Mesenchymal stem cell (in vitro differentiated cells and primary cell): Measurements from ENCODE around the gene STC2.

ENCODE experiments used
- DNase-seq: peaks from one replicate; pipeline ENCODE4 v3.0.0-alpha.2; 2013
- H2AFZ ChIP-seq: one replicate; pipeline ENCODE4 v1.6.1; 2013; ENCODE audit warnings: low read depth, mild to moderate bottlenecking, control low read depth, inconsistent platforms, low read length, moderate library complexity
- H2AK5ac ChIP-seq: 2 replicates; pipeline ENCODE4 v1.6.1; 2013; ENCODE audit warnings: low read length, moderate library complexity, mild to moderate bottlenecking, inconsistent platforms; ENCODE audit not compliant: severe bottlenecking
- H2BK120ac ChIP-seq: one replicate; pipeline ENCODE4 v1.6.1; 2013; ENCODE audit warnings: low read depth, mild to moderate bottlenecking, inconsistent platforms, low read length, moderate library complexity
- H2BK12ac ChIP-seq, 2 experiments: one replicate each; pipeline ENCODE4 v1.6.1; 2013; ENCODE audit warnings: inconsistent platforms in 2 of 2, low read length in 2 of 2, mild to moderate bottlenecking in 2 of 2, moderate library complexity in 2 of 2, control low read depth in 1 of 2
- H2BK15ac ChIP-seq: one replicate; pipeline ENCODE4 v1.6.1; 2013; ENCODE audit warnings: mild to moderate bottlenecking, low read depth, inconsistent platforms; ENCODE audit not compliant: poor library complexity, severe bottlenecking
- H2BK5ac ChIP-seq: 2 replicates; pipeline ENCODE4 v1.6.1; 2013; ENCODE audit warnings: low read depth, mild to moderate bottlenecking, low read length, control low read depth, inconsistent platforms; ENCODE audit not compliant: poor library complexity, severe bottlenecking
- H3K14ac ChIP-seq, 2 experiments: one replicate each; pipeline ENCODE4 v1.6.1; 2013; ENCODE audit warnings: inconsistent platforms in 2 of 2, low read length in 2 of 2, control low read depth in 1 of 2, mild to moderate bottlenecking in 1 of 2, moderate library complexity in 1 of 2
- H3K18ac ChIP-seq, 2 experiments: one replicate each; pipeline ENCODE4 v1.6.1; 2013; ENCODE audit warnings: inconsistent platforms in 2 of 2, low read length in 2 of 2, control low read depth in 1 of 2, low read depth in 1 of 2, mild to moderate bottlenecking in 1 of 2
- H3K23ac ChIP-seq, 2 experiments: one replicate each; pipeline ENCODE4 v1.6.1; 2013; ENCODE audit warnings: inconsistent platforms in 2 of 2, low read length in 2 of 2, mild to moderate bottlenecking in 2 of 2, moderate library complexity in 2 of 2, control low read depth in 1 of 2
- H3K27ac ChIP-seq: 2 replicates; pipeline ENCODE4 v1.5.1; 2013; ENCODE audit warnings: mild to moderate bottlenecking, moderate library complexity, low read length, control low read depth, inconsistent platforms; ENCODE audit not compliant: poor library complexity, severe bottlenecking
- H3K27me3 ChIP-seq, 2 experiments: 2 replicates each; pipeline versions ENCODE4 v1.6.1 to v1.7.0; 2013; ENCODE audit warnings: low read length in 2 of 2, mild to moderate bottlenecking in 2 of 2, moderate library complexity in 2 of 2, control low read depth in 1 of 2, inconsistent platforms in 1 of 2; ENCODE audit not compliant: control insufficient read depth in 1 of 2, insufficient read depth in 1 of 2
- H3K36me3 ChIP-seq, 2 experiments: 2 replicates each; pipeline versions ENCODE4 v1.6.1 to v1.7.0; 2013; ENCODE audit warnings: low read length in 2 of 2, control low read depth in 1 of 2, inconsistent platforms in 1 of 2, low read depth in 1 of 2, mild to moderate bottlenecking in 1 of 2; ENCODE audit not compliant: insufficient read depth in 2 of 2, control insufficient read depth in 1 of 2
- H3K4ac ChIP-seq, 2 experiments: one replicate each; pipeline ENCODE4 v1.6.1; 2013; ENCODE audit warnings: inconsistent platforms in 2 of 2, low read length in 2 of 2, mild to moderate bottlenecking in 2 of 2, moderate library complexity in 2 of 2, control low read depth in 1 of 2, low read depth in 1 of 2
- H3K4me1 ChIP-seq: 2 replicates; pipeline ENCODE4 v1.6.1; 2013; ENCODE audit warnings: low read depth, low read length, control low read depth; ENCODE audit not compliant: control insufficient read depth, insufficient read depth
- H3K4me2 ChIP-seq: 2 replicates; pipeline ENCODE4 v1.6.1; 2013; ENCODE audit warnings: low read length, mild to moderate bottlenecking, inconsistent platforms; ENCODE audit not compliant: poor library complexity, severe bottlenecking
- H3K4me3 ChIP-seq, 2 experiments: 2 replicates each; pipeline versions ENCODE4 v1.5.1 to v1.7.0; 2013; ENCODE audit warnings: low read length in 2 of 2, mild to moderate bottlenecking in 2 of 2, control low read depth in 1 of 2, low read depth in 1 of 2; ENCODE audit not compliant: insufficient read depth in 1 of 2
- H3K79me1 ChIP-seq: replicated peaks from 2 replicates; pipeline ENCODE4 v1.6.1; 2013; ENCODE audit warnings: mild to moderate bottlenecking, control low read depth, low read length, inconsistent platforms; ENCODE audit not compliant: poor library complexity, severe bottlenecking
- H3K9ac ChIP-seq: 2 replicates; pipeline ENCODE4 v1.7.0; 2013; ENCODE audit warnings: mild to moderate bottlenecking, low read length, moderate library complexity
- H3K9me3 ChIP-seq: 2 replicates; pipeline ENCODE4 v1.7.0; 2013; ENCODE audit warnings: mild to moderate bottlenecking, low read length; ENCODE audit not compliant: control insufficient read depth
- H4K8ac ChIP-seq: one replicate; pipeline ENCODE4 v1.6.1; 2013; ENCODE audit warnings: inconsistent platforms, mild to moderate bottlenecking, low read length, moderate library complexity
- H4K91ac ChIP-seq: one replicate; pipeline ENCODE4 v1.6.1; 2013; ENCODE audit warnings: mild to moderate bottlenecking, low read length, inconsistent platforms
- WGBS: methylation state at CpG from one replicate; pipeline ENCODE4 v1.1.7; 2013; ENCODE audit warnings: mixed read lengths; 5-methylcytosine and 5-hydroxymethylcytosine counted together

Gene STC2

GRCh38 chr5:173314166-173314952 is 13.9 kb downstream of the STC2 start:
- no peak overlapping the region for H3K4me2 ChIP-seq
- DNase-seq = no peak
- H4K91ac ChIP-seq = no peak overlapping the region
- no peak overlapping the region for H2BK5ac ChIP-seq
- H2BK120ac ChIP-seq = no peak overlapping the region
- H3K23ac ChIP-seq = no peak overlapping the region
- no peak overlapping the region for H3K27ac ChIP-seq
- no peak overlapping the region for H3K4me3 ChIP-seq
- no peaks in the 10 kb centered on the region for H3K9me3 ChIP-seq
- H3K18ac ChIP-seq = no peak overlapping the region
- H3K4me1 ChIP-seq = peaks cover 30% of the 10 kb centered on the region
- peak overlapping the region; percentile 14 for H2AK5ac ChIP-seq
- H3K36me3 ChIP-seq = peaks cover 0 to 11% of the 10 kb centered on the region in 2 experiments
- no peak overlapping the region for H2AFZ ChIP-seq
- H2BK15ac ChIP-seq = no peak overlapping the region
- no peaks in the 10 kb centered on the region for H3K27me3 ChIP-seq
- H3K14ac ChIP-seq = no peak overlapping the region
- WGBS = 85% methylated on average over 10 of the region's 12 CpGs
- peak overlapping the region in 1 of 2 experiments; percentile 28 for H2BK12ac ChIP-seq
- no peak overlapping the region for H4K8ac ChIP-seq
- no peak overlapping the region for H3K9ac ChIP-seq
- no peaks in the 10 kb centered on the region for H3K79me1 ChIP-seq
- H3K4ac ChIP-seq = no peak overlapping the region

GRCh38 chr5:173313351-173313801 is 14.8 kb downstream of the STC2 start:
- Histone ChIP-seq H3K4me2 (no peak overlapping the region), H3K4me1 (peaks cover 24% of the 10 kb centered on the region), H4K8ac (no peak overlapping the region), H3K4me3 (no peak overlapping the region), H4K91ac (no peak overlapping the region), H3K79me1 (no peaks in the 10 kb centered on the region), H3K4ac (no peak overlapping the region), H3K9me3 (no peaks in the 10 kb centered on the region), H2AFZ (no peak overlapping the region), H3K27ac (no peak overlapping the region), H3K27me3 (no peaks in the 10 kb centered on the region), H3K14ac (no peak overlapping the region), H2BK120ac (no peak overlapping the region), H2BK5ac (no peak overlapping the region), H2AK5ac (no peak overlapping the region), H3K23ac (no peak overlapping the region), H3K36me3 (peaks cover 0 to 11% of the 10 kb centered on the region in 2 experiments), H3K18ac (no peak overlapping the region), H2BK12ac (no peak overlapping the region), H3K9ac (no peak overlapping the region), H2BK15ac (no peak overlapping the region)
- WGBS = 87% methylated on average over 3 of the region's 3 CpGs
- no peak for DNase-seq

- H2BK5ac ChIP-seq = no peak overlapping the region
- H3K27me3 ChIP-seq = no peaks in the 10 kb centered on the region
- no peak overlapping the region for H3K9ac ChIP-seq
- no peak overlapping the region for H3K18ac ChIP-seq
- H3K36me3 ChIP-seq = peaks cover 0 to 8% of the 10 kb centered on the region in 2 experiments
- H2AFZ ChIP-seq = no peak overlapping the region
- H3K4me3 ChIP-seq = no peak overlapping the region
- WGBS = 80% methylated on average over 3 of the region's 3 CpGs
- H3K4ac ChIP-seq = no peak overlapping the region
- H4K91ac ChIP-seq = no peak overlapping the region
- H3K4me1 ChIP-seq = peaks cover 22% of the 10 kb centered on the region
- no peak overlapping the region for H2AK5ac ChIP-seq
- H2BK120ac ChIP-seq = no peak overlapping the region
- peaks cover 2% of the 10 kb centered on the region for H3K9me3 ChIP-seq
- no peak overlapping the region for H2BK12ac ChIP-seq
- no peak overlapping the region for H4K8ac ChIP-seq
- no peaks in the 10 kb centered on the region for H3K79me1 ChIP-seq
- DNase-seq = no peak
- no peak overlapping the region for H2BK15ac ChIP-seq
- no peak overlapping the region for H3K4me2 ChIP-seq
- no peak overlapping the region for H3K27ac ChIP-seq
- H3K23ac ChIP-seq = no peak overlapping the region
- no peak overlapping the region for H3K14ac ChIP-seq
Observed at GRCh38 chr5:173312821-173313220, 15.4 kb downstream of the STC2 start.

GRCh38 chr5:173311818-173312585 is 16.2 kb downstream of the STC2 start:
- no peak overlapping the region for H4K91ac ChIP-seq
- peak overlapping the region in 1 of 2 experiments; percentile 5 for H3K18ac ChIP-seq
- H2AK5ac ChIP-seq = no peak overlapping the region
- no peak overlapping the region for H3K27ac ChIP-seq
- no peaks in the 10 kb centered on the region for H3K27me3 ChIP-seq
- peaks cover 18% of the 10 kb centered on the region for H3K4me1 ChIP-seq
- no peak overlapping the region for H3K9ac ChIP-seq
- H3K4me2 ChIP-seq = no peak overlapping the region
- H3K36me3 ChIP-seq = no peaks in the 10 kb centered on the region
- no peak overlapping the region for H3K14ac ChIP-seq
- H3K9me3 ChIP-seq = peaks cover 5% of the 10 kb centered on the region
- H3K79me1 ChIP-seq = no peaks in the 10 kb centered on the region
- no peak overlapping the region for H2BK15ac ChIP-seq
- 100% methylated on average over 6 of the region's 9 CpGs for WGBS
- DNase-seq = no peak
- no peak overlapping the region for H3K4ac ChIP-seq
- no peak overlapping the region for H3K23ac ChIP-seq
- no peak overlapping the region for H2BK5ac ChIP-seq
- no peak overlapping the region for H2BK120ac ChIP-seq
- H3K4me3 ChIP-seq = no peak overlapping the region
- H2AFZ ChIP-seq = no peak overlapping the region
- no peak overlapping the region for H4K8ac ChIP-seq
- no peak overlapping the region for H2BK12ac ChIP-seq
